AG04450 (cell line): Measurements from ENCODE around the gene PDZD2. TPM values are rescaled to one million over a fixed set of nuclear protein-coding genes. Genes with fewer than 3 reads are reported as not detected.

ENCODE experiments used
- CTCF ChIA-PET: fragments of 300-600, 350-600 bp; formaldehyde crosslinking; extraction: SDS; loops from one replicate; lab custom pipeline; 2022; ENCODE audit warnings: antibody characterized with exemption, inconsistent platforms; lab: Charles Lee
- POLR2A ChIA-PET: fragments of 350-600 bp; formaldehyde crosslinking; extraction: SDS; loops from one replicate; lab custom pipeline; 2021; ENCODE audit warnings: antibody characterized with exemption, inconsistent platforms; lab: Yijun Ruan, JAX
- DNase-seq: peaks from one replicate; pipeline ENCODE4 v3.0.0-alpha.2; 2011; ENCODE audit warnings: low read depth, low spot score
- H3K27ac ChIP-seq: one replicate; pipeline ENCODE4 v1.5.1; 2012; ENCODE audit warnings: low read depth, low read length, control low read depth
- H3K27me3 ChIP-seq: one replicate; pipeline ENCODE4 v1.6.0; 2012; ENCODE audit warnings: low read length; ENCODE audit not compliant: control insufficient read depth, insufficient read depth
- H3K4me3 ChIP-seq: 2 replicates; pipeline ENCODE4 v1.5.1; 2011; ENCODE audit warnings: mild to moderate bottlenecking, low read depth, low read length, control low read depth
- H3K9me3 ChIP-seq: 2 replicates; pipeline ENCODE4 v1.5.1; 2012; ENCODE audit warnings: low read length; ENCODE audit not compliant: control insufficient read depth, insufficient read depth
- CTCF ChIP-seq: IDR thresholded peaks from 2 replicates; pipeline ENCODE4 v1.5.1; 2011; ENCODE audit warnings: low read depth, low read length, control low read depth, inconsistent platforms
- polyA plus RNA-seq: library from polyadenylated mRNA; depleted of rRNA; stranded (reverse); fragments of >200 nt; gene quantifications from 2 replicates; pipeline ENCODE4 v1.2.3, GENCODE V29; 2011

PDZD2 gene
- polyA plus RNA-seq, 1 experiment: 0.40 TPM

- H3K27ac ChIP-seq: no peak overlapping the region
- no peaks in the 10 kb centered on the region for H3K27me3 ChIP-seq
- POLR2A ChIA-PET: no interaction called here
- H3K9me3 ChIP-seq: no peaks in the 10 kb centered on the region
- no peak for TF ChIP-seq CTCF
- CTCF ChIA-PET: no interaction called here
- no peak for DNase-seq
- no peak overlapping the region for H3K4me3 ChIP-seq
Observed at GRCh38 chr5:31706186-31706585, 67.3 kb downstream of the PDZD2 start.

GRCh38 chr5:31707329-31707728 lies 68.4 kb downstream of the PDZD2 start:
- Histone ChIP-seq H3K9me3 (no peaks in the 10 kb centered on the region), H3K27ac (no peak overlapping the region), H3K4me3 (no peak overlapping the region), H3K27me3 (no peaks in the 10 kb centered on the region)
- CTCF ChIA-PET: no interaction called here
- DNase-seq: no peak
- POLR2A ChIA-PET: no interaction called here
- TF ChIP-seq CTCF: no peak

- no peaks in the 10 kb centered on the region for H3K27me3 ChIP-seq
- no peak for DNase-seq
- H3K27ac ChIP-seq: no peak overlapping the region
- CTCF ChIA-PET: no interaction called here
- H3K4me3 ChIP-seq: no peak overlapping the region
- no peak for TF ChIP-seq CTCF
- H3K9me3 ChIP-seq: no peaks in the 10 kb centered on the region
- POLR2A ChIA-PET: no interaction called here
Observed at GRCh38 chr5:31708089-31708488, 69.2 kb downstream of the PDZD2 start.

- CTCF ChIA-PET: no interaction called here
- H3K4me3 ChIP-seq: no peak overlapping the region
- no peak overlapping the region for H3K27ac ChIP-seq
- POLR2A ChIA-PET: no interaction called here
- H3K9me3 ChIP-seq: no peaks in the 10 kb centered on the region
- TF ChIP-seq CTCF: no peak
- no peaks in the 10 kb centered on the region for H3K27me3 ChIP-seq
- no peak for DNase-seq
Observed at GRCh38 chr5:31711363-31711762, 72.4 kb downstream of the PDZD2 start.

GRCh38 chr5:31711935-31712592 lies 73.1 kb downstream of the PDZD2 start:
- DNase-seq: no peak
- Histone ChIP-seq H3K27me3 (no peaks in the 10 kb centered on the region), H3K9me3 (no peaks in the 10 kb centered on the region), H3K27ac (no peak overlapping the region), H3K4me3 (no peak overlapping the region)
- no peak for TF ChIP-seq CTCF
- CTCF ChIA-PET: no interaction called here
- POLR2A ChIA-PET: no interaction called here
